ENCODE data around the gene PRDM16. TPM values are rescaled to one million over a fixed set of nuclear protein-coding genes. Genes with fewer than 3 reads are reported as not detected.

The PRDM16 gene
- total RNA-seq, 4 donors from 2014 or later: 15.7 to 54.3 (median 27.6) TPM

DNA sequence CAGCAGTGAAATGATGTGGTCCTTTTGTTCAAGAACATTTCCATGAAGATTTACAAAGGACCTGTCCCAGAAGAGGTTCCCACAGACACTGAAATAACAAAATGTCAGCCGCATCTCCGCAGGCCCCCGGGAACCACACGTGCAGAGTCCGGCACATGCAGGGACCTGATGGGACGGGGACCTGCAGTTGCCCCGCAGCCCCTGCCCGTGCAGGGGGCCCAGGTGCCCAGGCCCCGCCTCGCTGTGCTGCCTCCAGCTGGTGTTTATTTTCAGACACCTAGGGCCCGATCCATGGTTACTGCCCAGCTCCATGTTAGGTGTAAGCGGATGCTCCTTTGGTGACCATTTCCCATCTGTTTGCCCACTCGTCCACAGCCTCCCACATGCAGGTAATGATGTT lies 236.2 kb downstream of the PRDM16 start:
- Histone ChIP-seq H3K4me3 (replicated peaks in 1 of 3) (no peak overlapping the region), H3K36me3 (no peaks in the 10 kb centered on the region), H3K9me3 (no peaks in the 10 kb centered on the region), H3K27ac (no peak overlapping the region), H3K27me3 (no peaks in the 10 kb centered on the region), H3K4me1 (peaks cover 6 to 20% of the 10 kb centered on the region in 2 donors)
- intact Hi-C loops (cut with DNase I): no loop called here
- WGBS, 2 donors: 86 to 91% methylated on average over 13 of the region's 13 CpGs
- DNase-seq: no peak
- TF ChIP-seq POLR2A (IDR thresholded peaks at IDR 0.05): no peak
- TF ChIP-seq, protein P1, sequence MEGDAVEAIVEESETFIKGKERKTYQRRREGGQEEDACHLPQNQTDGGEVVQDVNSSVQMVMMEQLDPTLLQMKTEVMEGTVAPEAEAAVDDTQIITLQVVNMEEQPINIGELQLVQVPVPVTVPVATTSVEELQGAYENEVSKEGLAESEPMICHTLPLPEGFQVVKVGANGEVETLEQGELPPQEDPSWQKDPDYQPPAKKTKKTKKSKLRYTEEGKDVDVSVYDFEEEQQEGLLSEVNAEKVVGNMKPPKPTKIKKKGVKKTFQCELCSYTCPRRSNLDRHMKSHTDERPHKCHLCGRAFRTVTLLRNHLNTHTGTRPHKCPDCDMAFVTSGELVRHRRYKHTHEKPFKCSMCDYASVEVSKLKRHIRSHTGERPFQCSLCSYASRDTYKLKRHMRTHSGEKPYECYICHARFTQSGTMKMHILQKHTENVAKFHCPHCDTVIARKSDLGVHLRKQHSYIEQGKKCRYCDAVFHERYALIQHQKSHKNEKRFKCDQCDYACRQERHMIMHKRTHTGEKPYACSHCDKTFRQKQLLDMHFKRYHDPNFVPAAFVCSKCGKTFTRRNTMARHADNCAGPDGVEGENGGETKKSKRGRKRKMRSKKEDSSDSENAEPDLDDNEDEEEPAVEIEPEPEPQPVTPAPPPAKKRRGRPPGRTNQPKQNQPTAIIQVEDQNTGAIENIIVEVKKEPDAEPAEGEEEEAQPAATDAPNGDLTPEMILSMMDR (IDR thresholded peaks at IDR 0.05): no peak

GRCh38 chr1:3306583-3307291 lies 237.7 kb downstream of the PRDM16 start:
- no peak for DNase-seq
- intact Hi-C loops (cut with DNase I): no loop called here
- WGBS, 2 donors: 67 to 70% methylated on average over 10 of the region's 10 CpGs
- no peaks in the 10 kb centered on the region for H3K27me3 ChIP-seq
- H3K4me1 ChIP-seq: peaks cover 6 to 20% of the 10 kb centered on the region in 2 donors
- H3K36me3 ChIP-seq: no peaks in the 10 kb centered on the region
- peak overlapping the region; percentile 47 to 54 (median 53) for H3K27ac ChIP-seq
- H3K4me3 ChIP-seq (replicated peaks in 1 of 3): no peak overlapping the region
- TF ChIP-seq, protein P1 (IDR thresholded peaks at IDR 0.05): no peak
- TF ChIP-seq POLR2A (IDR thresholded peaks at IDR 0.05): no peak
- no peaks in the 10 kb centered on the region for H3K9me3 ChIP-seq

GRCh38 chr1:3307359-3307758 lies 238.4 kb downstream of the PRDM16 start:
- H3K4me1 ChIP-seq: peaks cover 6 to 23% of the 10 kb centered on the region in 2 donors
- intact Hi-C loops (cut with DNase I): no loop called here
- H3K27ac ChIP-seq: peak overlapping the region; percentile 59 to 77 (median 71)
- H3K27me3 ChIP-seq: no peaks in the 10 kb centered on the region
- no peaks in the 10 kb centered on the region for H3K9me3 ChIP-seq
- DNase-seq: peak; percentile 69 to 77
- H3K36me3 ChIP-seq: no peaks in the 10 kb centered on the region
- H3K4me3 ChIP-seq (replicated peaks in 1 of 3): no peak overlapping the region
- TF ChIP-seq, protein P1 (IDR thresholded peaks at IDR 0.05): no peak
- TF ChIP-seq POLR2A (IDR thresholded peaks at IDR 0.05): no peak
- 55 to 63% methylated on average over 8 of the region's 8 CpGs for WGBS, 2 donors

- DNase-seq: no peak
- intact Hi-C loops (cut with DNase I): no loop called here
- H3K4me1 ChIP-seq: peaks cover 9 to 30% of the 10 kb centered on the region in 2 donors
- TF ChIP-seq, protein P1 (IDR thresholded peaks at IDR 0.05): no peak
- TF ChIP-seq POLR2A (IDR thresholded peaks at IDR 0.05): no peak
- H3K27ac ChIP-seq: peak overlapping the region; percentile 59 to 77 (median 71)
- no peaks in the 10 kb centered on the region for H3K27me3 ChIP-seq
- no peaks in the 10 kb centered on the region for H3K9me3 ChIP-seq
- H3K36me3 ChIP-seq: no peaks in the 10 kb centered on the region
- no peak overlapping the region for H3K4me3 ChIP-seq (replicated peaks in 1 of 3)
- WGBS, 2 donors: 89 to 100% methylated on average over 1 to 9 of the region's 11 CpGs
Measured at GRCh38 chr1:3308053-3308452, 239.1 kb downstream of the PRDM16 start.

- 83 to 84% methylated on average over 22 to 25 of the region's 25 CpGs for WGBS, 2 donors
- H3K4me1 ChIP-seq: peaks cover 26 to 58% of the 10 kb centered on the region in 2 donors
- H3K27ac ChIP-seq: no peak overlapping the region
- H3K36me3 ChIP-seq: no peaks in the 10 kb centered on the region
- TF ChIP-seq, protein P1 (IDR thresholded peaks at IDR 0.05): no peak
- TF ChIP-seq POLR2A (IDR thresholded peaks at IDR 0.05): no peak
- H3K27me3 ChIP-seq: no peaks in the 10 kb centered on the region
- intact Hi-C loops (cut with DNase I): no loop called here
- H3K4me3 ChIP-seq (replicated peaks in 1 of 3): no peak overlapping the region
- no peak for DNase-seq
- H3K9me3 ChIP-seq: no peaks in the 10 kb centered on the region
Measured at GRCh38 chr1:3310718-3311400, 241.9 kb downstream of the PRDM16 start.

Measured in thyroid gland (tissue), 4 donors.